SU-DHL-6 (cell line): ENCODE results near the gene CFAP97D2.

Source experiments
- H2AFZ ChIP-seq: fragments of 200-600 bp; sonication (generic); 2 replicates; pipeline ENCODE4 v1.6.1; 2014; ENCODE audit warnings: low read depth, mild to moderate bottlenecking, moderate library complexity, mixed read lengths, antibody characterized with exemption, low read length; ENCODE audit not compliant: severe bottlenecking
- H3F3A ChIP-seq: fragments of 200-600 bp; shearing (Covaris generic); 2 replicates; pipeline ENCODE4 v1.6.0; 2016; ENCODE audit warnings: antibody characterized with exemption, mild to moderate bottlenecking; ENCODE audit not compliant: insufficient read depth
- H3K27ac ChIP-seq: fragments of 200-600 bp; sonication (generic); 2 replicates; pipeline ENCODE4 v1.5.1; 2016; ENCODE audit warnings: low read depth, mild to moderate bottlenecking, low read length, moderate library complexity, mixed read lengths
- H3K27me3 ChIP-seq: fragments of 200-600 bp; sonication (generic), shearing (Covaris generic); 2 replicates; pipeline ENCODE4 v1.6.0; 2014; ENCODE audit warnings: mild to moderate bottlenecking, low read length
- H3K36me3 ChIP-seq: fragments of 200-600 bp; sonication (generic); 2 replicates; pipeline ENCODE4 v1.6.1; 2014; ENCODE audit warnings: mild to moderate bottlenecking, low read length, mixed read lengths
- H3K4me2 ChIP-seq: fragments of 300-600, 200-600 bp; shearing (Covaris generic), sonication (generic); 2 replicates; pipeline ENCODE4 v1.6.0; 2014; ENCODE audit warnings: low read length, low read depth, mild to moderate bottlenecking; ENCODE audit not compliant: poor library complexity, severe bottlenecking
- H3K4me3 ChIP-seq: fragments of 200-600 bp; sonication (generic); 2 replicates; pipeline ENCODE4 v1.5.1; 2014; ENCODE audit warnings: antibody characterized with exemption, low read length, mild to moderate bottlenecking, mixed read lengths; ENCODE audit not compliant: insufficient read depth, poor library complexity, severe bottlenecking
- H3K79me2 ChIP-seq: fragments of 200-600 bp; sonication (generic); 2 replicates; pipeline ENCODE4 v1.6.1; 2014; ENCODE audit warnings: mild to moderate bottlenecking, low read length, moderate library complexity; ENCODE audit not compliant: insufficient read depth
- H3K9ac ChIP-seq: fragments of 200-600 bp; sonication (generic); 2 replicates; pipeline ENCODE4 v1.7.0; 2014; ENCODE audit warnings: mild to moderate bottlenecking, low read length
- H3K9me2 ChIP-seq: fragments of 200-600 bp; sonication (generic); replicated peaks from 2 replicates; pipeline ENCODE4 v1.6.1; 2014; ENCODE audit warnings: low read length; ENCODE audit not compliant: insufficient read depth
- H3K9me3 ChIP-seq: fragments of 200-600 bp; sonication (generic); 2 replicates; pipeline ENCODE4 v1.6.1; 2014; ENCODE audit warnings: low read length, mixed read lengths; ENCODE audit not compliant: insufficient read depth
- H4K20me1 ChIP-seq: fragments of 200-600 bp; sonication (generic); 2 replicates; pipeline ENCODE4 v1.6.1; 2014; ENCODE audit warnings: low read depth, mild to moderate bottlenecking, antibody characterized with exemption, low read length, moderate library complexity, mixed read lengths
- EZH2phosphoT487 ChIP-seq: fragments of 200-600 bp; sonication (generic), shearing (Covaris generic); conservative IDR thresholded peaks from 2 replicates; pipeline ENCODE4 v1.6.1; 2018; ENCODE audit warnings: mild to moderate bottlenecking, antibody characterized with exemption, low read length, moderate library complexity, mixed read lengths
- TF ChIP-seq, protein P1 (sequence below): fragments of 200-600 bp; sonication (generic); IDR thresholded peaks from one replicate; pipeline ENCODE4 v1.5.1; 2017; ENCODE audit warnings: antibody characterized with exemption, mild to moderate bottlenecking, low read length, moderate library complexity; ENCODE audit not compliant: insufficient read depth, poor library complexity, severe bottlenecking

Gene CFAP97D2

DNA sequence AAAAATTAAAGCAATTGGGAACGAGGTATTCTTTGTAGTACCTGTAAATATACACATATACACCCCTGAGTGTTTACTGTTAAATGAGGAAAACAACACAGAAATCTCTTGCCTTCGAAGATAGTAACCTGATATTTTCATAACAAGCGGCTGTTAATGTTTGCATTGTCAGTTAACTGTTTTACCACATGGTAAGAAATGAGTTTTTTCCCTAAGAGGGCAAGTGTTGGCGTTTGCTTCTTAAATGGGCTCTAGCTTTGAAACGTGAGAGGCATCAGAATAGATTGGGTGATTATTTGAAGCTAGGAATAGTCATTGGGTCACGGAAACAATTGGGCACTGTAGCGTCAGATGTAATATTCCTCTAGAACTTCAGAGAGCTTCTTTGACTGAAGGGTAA, 80.3 kb downstream of the CFAP97D2 start:
- H3K4me2 ChIP-seq = no peak overlapping the region
- no peaks in the 10 kb centered on the region for H3F3A ChIP-seq
- no peak overlapping the region for H3K27ac ChIP-seq
- H3K27me3 ChIP-seq = no peaks in the 10 kb centered on the region
- H2AFZ ChIP-seq = no peak overlapping the region
- H3K9me2 ChIP-seq = no peaks in the 10 kb centered on the region
- H3K9me3 ChIP-seq = no peaks in the 10 kb centered on the region
- no peaks in the 10 kb centered on the region for H4K20me1 ChIP-seq
- no peaks in the 10 kb centered on the region for H3K79me2 ChIP-seq
- TF ChIP-seq, protein P1, sequence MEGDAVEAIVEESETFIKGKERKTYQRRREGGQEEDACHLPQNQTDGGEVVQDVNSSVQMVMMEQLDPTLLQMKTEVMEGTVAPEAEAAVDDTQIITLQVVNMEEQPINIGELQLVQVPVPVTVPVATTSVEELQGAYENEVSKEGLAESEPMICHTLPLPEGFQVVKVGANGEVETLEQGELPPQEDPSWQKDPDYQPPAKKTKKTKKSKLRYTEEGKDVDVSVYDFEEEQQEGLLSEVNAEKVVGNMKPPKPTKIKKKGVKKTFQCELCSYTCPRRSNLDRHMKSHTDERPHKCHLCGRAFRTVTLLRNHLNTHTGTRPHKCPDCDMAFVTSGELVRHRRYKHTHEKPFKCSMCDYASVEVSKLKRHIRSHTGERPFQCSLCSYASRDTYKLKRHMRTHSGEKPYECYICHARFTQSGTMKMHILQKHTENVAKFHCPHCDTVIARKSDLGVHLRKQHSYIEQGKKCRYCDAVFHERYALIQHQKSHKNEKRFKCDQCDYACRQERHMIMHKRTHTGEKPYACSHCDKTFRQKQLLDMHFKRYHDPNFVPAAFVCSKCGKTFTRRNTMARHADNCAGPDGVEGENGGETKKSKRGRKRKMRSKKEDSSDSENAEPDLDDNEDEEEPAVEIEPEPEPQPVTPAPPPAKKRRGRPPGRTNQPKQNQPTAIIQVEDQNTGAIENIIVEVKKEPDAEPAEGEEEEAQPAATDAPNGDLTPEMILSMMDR = no peak
- TF ChIP-seq EZH2phosphoT487 = no peak
- no peak overlapping the region for H3K9ac ChIP-seq
- peaks cover 61% of the 10 kb centered on the region for H3K36me3 ChIP-seq
- H3K4me3 ChIP-seq = no peak overlapping the region

DNA sequence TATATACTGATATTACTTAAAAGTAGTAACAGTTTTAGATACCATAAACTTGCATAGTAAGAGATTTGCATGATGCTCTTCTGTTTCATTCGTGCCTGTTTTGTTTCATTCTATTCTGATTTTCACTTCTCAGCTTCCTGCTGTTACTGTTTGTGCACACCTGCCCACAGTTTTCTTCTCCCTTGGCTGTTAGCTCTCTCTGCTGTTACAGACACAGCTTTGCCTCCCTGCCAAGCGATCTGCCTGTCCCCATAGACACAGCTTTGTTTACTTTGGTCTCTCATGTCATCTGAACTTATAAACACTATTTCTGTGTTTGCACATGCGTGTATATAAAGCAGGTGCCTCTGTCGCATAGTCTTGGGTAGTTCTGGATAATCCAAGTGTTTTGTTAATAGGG, 80.9 kb downstream of the CFAP97D2 start:
- H3K36me3 ChIP-seq = peaks cover 56% of the 10 kb centered on the region
- H4K20me1 ChIP-seq = no peaks in the 10 kb centered on the region
- no peak overlapping the region for H3K27ac ChIP-seq
- no peak overlapping the region for H2AFZ ChIP-seq
- no peak overlapping the region for H3K9ac ChIP-seq
- TF ChIP-seq EZH2phosphoT487 = no peak
- TF ChIP-seq, protein P1 = no peak
- no peaks in the 10 kb centered on the region for H3K9me2 ChIP-seq
- H3K27me3 ChIP-seq = no peaks in the 10 kb centered on the region
- no peaks in the 10 kb centered on the region for H3F3A ChIP-seq
- no peaks in the 10 kb centered on the region for H3K79me2 ChIP-seq
- no peaks in the 10 kb centered on the region for H3K9me3 ChIP-seq
- H3K4me2 ChIP-seq = no peak overlapping the region
- no peak overlapping the region for H3K4me3 ChIP-seq

DNA sequence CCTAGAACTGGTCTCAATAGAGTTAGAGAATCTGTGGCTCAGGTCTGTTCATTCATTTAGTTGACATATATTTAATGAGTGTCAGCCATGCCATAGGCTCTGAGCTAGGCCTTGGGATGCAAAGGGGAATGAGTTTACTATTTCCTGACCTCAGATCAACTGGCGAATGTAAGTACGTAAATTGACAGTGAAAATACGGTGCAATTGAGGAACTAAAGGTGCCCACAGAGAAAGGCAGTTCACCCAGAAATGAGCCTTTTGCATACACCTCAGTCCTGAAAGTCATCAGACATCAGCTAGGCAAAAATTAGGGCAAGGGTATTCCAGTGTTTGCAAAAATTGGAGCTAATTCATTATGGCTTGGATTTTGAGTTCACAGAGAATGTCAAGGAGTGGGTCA, 81.8 kb downstream of the CFAP97D2 start:
- no peak overlapping the region for H3K4me2 ChIP-seq

More for the DNA sequence above, 81.8 kb downstream of the CFAP97D2 start:
- Histone ChIP-seq H4K20me1 (no peaks in the 10 kb centered on the region), H3K9ac (no peak overlapping the region), H3K79me2 (no peaks in the 10 kb centered on the region), H3K4me3 (no peak overlapping the region), H3K9me2 (no peaks in the 10 kb centered on the region), H3K27ac (no peak overlapping the region), H3K36me3 (peaks cover 58% of the 10 kb centered on the region), H3K9me3 (no peaks in the 10 kb centered on the region), H2AFZ (no peak overlapping the region), H3K27me3 (no peaks in the 10 kb centered on the region), H3F3A (no peaks in the 10 kb centered on the region)
- TF ChIP-seq, protein P1 = no peak
- no peak for TF ChIP-seq EZH2phosphoT487
